Stimulated activated CD4-positive, alpha-beta T cell treated with anti-CD3 and anti-CD28 coated beads, Interleukin-1b, Interleukin-23, amount 100 ng/mL, for 1 hour (primary cell): ENCODE results near the gene DDX24.

Experiments used
- DNase-seq, 2 donors: peaks; one replicate each; pipeline ENCODE4 v3.0.0-alpha.2; 2020; ENCODE audit warnings: low read depth in 2 of 2

DDX24 gene

GRCh38 chr14:94010625-94011024, 70.4 kb downstream of the DDX24 start:
- no peak for DNase-seq

DNA sequence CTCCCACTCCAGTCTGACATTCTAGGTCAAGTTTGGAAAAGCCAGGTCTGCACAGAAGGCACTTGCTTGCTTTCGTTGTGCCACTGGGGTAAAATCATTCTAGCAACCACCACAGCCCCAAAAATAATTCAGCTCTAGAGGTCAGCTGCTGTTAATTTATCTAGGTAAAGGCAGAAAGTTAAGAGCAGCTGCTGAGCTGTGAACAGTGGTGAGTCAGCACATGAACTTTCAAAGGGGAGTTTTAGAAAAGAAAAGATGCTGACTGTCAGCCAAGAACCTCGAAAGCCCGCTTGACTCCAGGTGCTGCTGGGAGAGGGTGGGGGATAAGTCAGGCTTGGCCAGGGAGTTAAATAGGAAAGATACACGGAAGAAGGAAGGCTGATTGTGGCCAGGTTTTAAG, 71.2 kb downstream of the DDX24 start:
- no peak for DNase-seq

DNA sequence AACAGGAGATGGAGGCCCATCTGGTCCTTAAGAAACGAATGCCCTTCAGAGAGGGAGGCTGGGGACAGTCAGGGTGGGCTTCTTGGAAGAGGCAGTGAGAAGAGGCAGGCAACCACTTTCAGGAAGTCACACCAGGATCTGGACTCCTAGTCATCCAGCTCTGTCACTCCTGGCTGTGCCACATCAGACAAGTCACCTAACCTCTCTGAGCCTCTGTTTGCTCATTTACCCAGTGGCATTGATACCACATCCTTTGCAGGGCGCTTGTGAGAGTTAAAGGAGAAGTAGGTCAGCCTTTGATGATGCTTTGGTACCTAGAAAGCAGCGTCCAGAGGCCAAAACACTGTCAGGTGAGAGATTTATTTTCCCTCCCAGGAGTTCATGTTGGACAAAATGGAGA, 72.8 kb downstream of the DDX24 start:
- DNase-seq = no peak

DNA sequence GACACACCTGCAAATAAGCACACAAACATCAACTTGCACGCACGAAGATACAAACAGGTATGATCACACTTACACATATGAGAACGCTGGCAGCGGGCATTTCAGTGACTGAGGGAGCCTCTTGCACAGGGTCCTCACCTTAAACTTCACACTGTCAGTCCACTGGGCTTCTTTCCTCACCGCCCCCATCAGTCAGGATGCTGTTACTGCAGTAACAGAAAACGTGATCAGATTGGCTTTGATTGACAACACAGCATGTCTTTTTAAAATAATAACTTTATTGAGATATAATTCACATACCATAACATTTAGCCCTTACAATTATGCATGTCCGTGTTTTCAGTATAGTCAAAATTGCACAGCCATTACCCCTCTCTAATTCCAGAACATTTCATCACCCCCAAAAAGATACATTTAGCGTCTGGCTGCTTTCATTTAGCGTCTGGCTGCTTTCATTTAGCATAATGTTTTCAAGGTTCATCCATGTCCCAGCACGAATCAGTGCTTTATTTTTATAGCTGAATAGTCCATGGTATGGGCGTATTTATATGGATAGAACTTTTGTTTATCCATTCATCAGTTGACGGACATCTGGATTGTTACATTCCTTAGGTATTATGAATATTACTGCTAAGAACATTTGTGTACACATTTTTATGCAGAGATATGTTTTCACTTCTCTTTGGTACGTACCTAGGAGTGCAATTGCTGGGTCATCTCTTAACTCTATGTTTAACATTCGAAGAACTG, 75.5 kb downstream of the DDX24 start:
- DNase-seq = no peak

GRCh38 chr14:94004015-94004414, 77.0 kb downstream of the DDX24 start:
- DNase-seq = no peak

DNA sequence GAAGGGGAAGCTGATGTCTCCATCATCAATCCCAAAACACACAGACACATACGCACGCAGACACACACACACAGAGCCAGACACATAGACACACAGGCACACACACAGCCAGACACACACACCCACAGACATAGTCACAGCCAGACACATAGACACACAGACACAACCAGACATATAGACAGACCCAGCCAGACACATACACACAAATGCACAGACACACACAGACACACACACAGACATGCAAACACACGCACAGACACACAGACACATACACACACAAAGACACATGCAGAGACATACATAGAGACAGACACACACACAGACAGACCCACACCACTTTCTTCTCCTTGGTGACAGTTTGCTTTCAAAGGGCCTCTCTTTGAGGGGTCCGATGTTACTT, 77.6 kb downstream of the DDX24 start:
- DNase-seq = no peak

- peak in 1 of 2 donors; percentile 25 for DNase-seq
Measured at GRCh38 chr14:94001501-94002396, 79.3 kb downstream of the DDX24 start.

- no peak for DNase-seq
Measured at GRCh38 chr14:94001016-94001415, 80.0 kb downstream of the DDX24 start.

DNA sequence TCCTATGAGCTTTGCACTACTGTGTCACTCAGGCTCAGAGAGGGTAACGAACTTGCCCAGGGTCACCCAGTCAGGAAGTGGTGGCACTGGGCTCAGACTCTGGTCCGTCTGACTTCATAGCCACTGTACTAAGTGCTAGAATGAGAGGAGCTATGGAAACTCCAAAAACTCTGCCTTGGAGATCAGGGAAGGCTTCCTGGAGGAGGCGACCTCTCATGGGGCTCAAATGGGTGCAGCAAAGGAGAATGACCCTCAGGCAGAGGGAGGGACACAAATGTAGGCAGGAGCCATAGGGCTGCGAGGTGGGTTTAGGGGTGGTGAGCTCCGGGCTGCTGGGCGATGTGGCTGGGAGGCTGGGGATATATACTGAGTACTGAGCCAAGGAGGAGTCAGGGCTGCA, 80.7 kb downstream of the DDX24 start:
- DNase-seq = no peak

GRCh38 chr14:93999573-93999972, 81.4 kb downstream of the DDX24 start:
- no peak for DNase-seq

- DNase-seq = no peak
Measured at GRCh38 chr14:93998871-93999403, 82.1 kb downstream of the DDX24 start.
